Hepatocyte (in vitro differentiated cells): Measurements from ENCODE around the gene IZUMO1R. TPM values are rescaled to one million over a fixed set of nuclear protein-coding genes. Genes with fewer than 3 reads are reported as not detected.
"Not testable (repeated sequence)": the region's sequence is repeated elsewhere in the genome, so short reads cannot be mapped to it uniquely, and the experiment has no call there.

ENCODE experiments used
- DNase-seq: peaks from one replicate; pipeline ENCODE4 v3.0.0-alpha.2; 2016; ENCODE audit warnings: low spot score
- H2AFZ ChIP-seq: fragments of 200-600 bp; sonication (generic); 2 replicates; pipeline ENCODE4 v1.6.0; 2016; ENCODE audit warnings: antibody characterized with exemption, mild to moderate bottlenecking
- H3K27ac ChIP-seq: fragments of 200-600 bp; sonication (generic); 2 replicates; pipeline ENCODE4 v1.5.1; 2016; ENCODE audit warnings: mild to moderate bottlenecking
- H3K27me3 ChIP-seq: fragments of 200-600 bp; sonication (generic); 2 replicates; pipeline ENCODE4 v1.6.1; 2016
- H3K36me3 ChIP-seq: fragments of 200-600 bp; sonication (generic); replicated peaks from 2 replicates; pipeline ENCODE4 v1.5.1; 2016; ENCODE audit warnings: low read depth; ENCODE audit not compliant: insufficient read depth
- H3K4me1 ChIP-seq: fragments of 200-600 bp; sonication (generic); 2 replicates; pipeline ENCODE4 v1.5.1; 2016; ENCODE audit warnings: mild to moderate bottlenecking, moderate library complexity; ENCODE audit not compliant: insufficient read depth
- H3K4me2 ChIP-seq: fragments of 200-600 bp; sonication (generic); 2 replicates; pipeline ENCODE4 v1.6.0; 2016
- H3K4me3 ChIP-seq: fragments of 200-600 bp; sonication (generic); 2 replicates; pipeline ENCODE4 v1.5.1; 2016; ENCODE audit warnings: mild to moderate bottlenecking
- H3K79me2 ChIP-seq: fragments of 200-600 bp; sonication (generic); 2 replicates; pipeline ENCODE4 v1.6.0; 2017; ENCODE audit warnings: mild to moderate bottlenecking
- H3K9me2 ChIP-seq: fragments of 200-600 bp; sonication (generic); replicated peaks from 2 replicates; pipeline ENCODE4 v1.6.0; 2017; ENCODE audit warnings: mild to moderate bottlenecking; ENCODE audit not compliant: insufficient read depth
- H3K9me3 ChIP-seq: fragments of 200-600 bp; sonication (generic); 2 replicates; pipeline ENCODE4 v1.5.1; 2016; ENCODE audit warnings: low read depth, mild to moderate bottlenecking
- H4K20me1 ChIP-seq: fragments of 200-600 bp; sonication (generic); 2 replicates; pipeline ENCODE4 v1.6.0; 2016; ENCODE audit warnings: mild to moderate bottlenecking; ENCODE audit not compliant: insufficient read depth, poor library complexity, severe bottlenecking
- CTCF ChIP-seq: fragments of 200-600 bp; sonication (generic); IDR thresholded peaks from 2 replicates; pipeline ENCODE4 v1.5.1; 2016; ENCODE audit warnings: antibody characterized with exemption, mild to moderate bottlenecking; ENCODE audit not compliant: poor library complexity
- EZH2 ChIP-seq: fragments of 200-600 bp; sonication (generic); IDR thresholded peaks from 2 replicates; pipeline ENCODE4 v1.6.1; 2016; ENCODE audit warnings: antibody characterized with exemption, mild to moderate bottlenecking, borderline replicate concordance
- EZH2phosphoT487 ChIP-seq: fragments of 200-600 bp; sonication (generic); IDR thresholded peaks from one replicate; pipeline ENCODE4 v1.6.1; 2018; ENCODE audit warnings: antibody characterized with exemption, mild to moderate bottlenecking, low read depth, moderate library complexity; ENCODE audit not compliant: unreplicated experiment, severe bottlenecking
- WGBS: methylation state at CpG from one replicate; pipeline ENCODE4 v1.1.6; 2016; ENCODE audit warnings: low lambda C conversion rate; ENCODE audit errors: missing lambda C conversion rate; 5-methylcytosine and 5-hydroxymethylcytosine counted together
- polyA plus RNA-seq: library from polyadenylated mRNA; unstranded; fragments of >200 nt; fragmentation: Nextera tagmentation; extraction: Ambion mirVana; gene quantifications from 2 replicates; pipeline ENCODE4 v1.2.1, GENCODE V29; 2016
- total RNA-seq: library from RNA; depleted of rRNA; stranded (reverse); fragments of >200 nt; gene quantifications from 2 replicates; pipeline ENCODE4 v1.2.3, GENCODE V29; 2014

IZUMO1R gene
- total and polyA plus RNA-seq, 2 experiments from 2014 or later, result not detected

GRCh38 chr11:94276943-94277342 is 27.4 kb upstream of the IZUMO1R start:
- H3K4me1 ChIP-seq, result no peaks in the 10 kb centered on the region
- TF ChIP-seq EZH2phosphoT487, result no peak
- no peak for TF ChIP-seq EZH2
- no peak for TF ChIP-seq CTCF
- WGBS, result 84% methylated on average over 5 of the region's 5 CpGs

GRCh38 chr11:94278207-94278606 is 26.2 kb upstream of the IZUMO1R start:
- H3K36me3 ChIP-seq, H3K4me2 ChIP-seq, H3K9me2 ChIP-seq, DNase-seq, H3K79me2 ChIP-seq, H3K4me3 ChIP-seq, H3K9me3 ChIP-seq, H3K27me3 ChIP-seq, H2AFZ ChIP-seq, H3K27ac ChIP-seq, H4K20me1 ChIP-seq, H3K4me1 ChIP-seq: not testable (repeated sequence)
- WGBS, result 72% methylated on average over 4 of the region's 4 CpGs

More at GRCh38 chr11:94276943-94277342, 27.4 kb upstream of the IZUMO1R start:
- Histone ChIP-seq H3K9me2 (no peaks in the 10 kb centered on the region), H3K27me3 (no peaks in the 10 kb centered on the region), H4K20me1 (no peaks in the 10 kb centered on the region), H3K4me2 (no peak overlapping the region), H3K79me2 (no peaks in the 10 kb centered on the region), H2AFZ (no peak overlapping the region), H3K27ac (no peak overlapping the region), H3K4me3 (no peak overlapping the region), H3K36me3 (no peaks in the 10 kb centered on the region), H3K9me3 (no peaks in the 10 kb centered on the region)
- DNase-seq, result no peak

- Histone ChIP-seq H2AFZ (no peak overlapping the region), H3K9me2 (no peaks in the 10 kb centered on the region), H3K9me3 (no peaks in the 10 kb centered on the region), H3K4me2 (no peak overlapping the region), H3K79me2 (no peaks in the 10 kb centered on the region), H3K27me3 (no peaks in the 10 kb centered on the region), H4K20me1 (no peaks in the 10 kb centered on the region), H3K36me3 (no peaks in the 10 kb centered on the region), H3K4me3 (no peak overlapping the region), H3K27ac (no peak overlapping the region), H3K4me1 (no peaks in the 10 kb centered on the region)
- no peak for DNase-seq
- TF ChIP-seq EZH2phosphoT487, result no peak
- TF ChIP-seq EZH2, result no peak
- no peak for TF ChIP-seq CTCF
- WGBS, result 90% methylated on average over 3 of the region's 3 CpGs
These were observed 24.4 kb upstream of the IZUMO1R start for GRCh38 chr11:94279996-94280395.

- Histone ChIP-seq H3K9me3 (no peaks in the 10 kb centered on the region), H3K79me2 (no peaks in the 10 kb centered on the region), H3K4me3 (no peak overlapping the region), H4K20me1 (no peaks in the 10 kb centered on the region), H3K9me2 (no peaks in the 10 kb centered on the region), H3K27ac (no peak overlapping the region), H2AFZ (no peak overlapping the region), H3K36me3 (no peaks in the 10 kb centered on the region), H3K4me2 (no peak overlapping the region), H3K4me1 (no peaks in the 10 kb centered on the region), H3K27me3 (no peaks in the 10 kb centered on the region)
- DNase-seq, result no peak
- 87% methylated on average over 2 of the region's 2 CpGs for whole genome bisulfite sequencing
- TF ChIP-seq EZH2phosphoT487 (no peak), CTCF (no peak), EZH2 (no peak)
These were observed 23.1 kb upstream of the IZUMO1R start for GRCh38 chr11:94281324-94281723.
